OCI-LY1 (cell line): ENCODE data around the gene EMID1.

Experiments
- EZH2 ChIP-seq: fragments of 200-600 bp; sonication (generic), shearing (Covaris generic); IDR thresholded peaks from 2 replicates; pipeline ENCODE4 v1.8.0; 2017; ENCODE audit warnings: borderline replicate concordance, mixed run types, mild to moderate bottlenecking, antibody characterized with exemption, low read length, moderate library complexity, mixed read lengths
- TF ChIP-seq, protein P1 (sequence below): fragments of 200-600 bp; sonication (generic), shearing (Covaris generic); IDR thresholded peaks from 2 replicates; pipeline ENCODE4 v1.5.1; 2017; ENCODE audit warnings: mild to moderate bottlenecking, antibody characterized with exemption, low read length, moderate library complexity, mixed read lengths

DNA sequence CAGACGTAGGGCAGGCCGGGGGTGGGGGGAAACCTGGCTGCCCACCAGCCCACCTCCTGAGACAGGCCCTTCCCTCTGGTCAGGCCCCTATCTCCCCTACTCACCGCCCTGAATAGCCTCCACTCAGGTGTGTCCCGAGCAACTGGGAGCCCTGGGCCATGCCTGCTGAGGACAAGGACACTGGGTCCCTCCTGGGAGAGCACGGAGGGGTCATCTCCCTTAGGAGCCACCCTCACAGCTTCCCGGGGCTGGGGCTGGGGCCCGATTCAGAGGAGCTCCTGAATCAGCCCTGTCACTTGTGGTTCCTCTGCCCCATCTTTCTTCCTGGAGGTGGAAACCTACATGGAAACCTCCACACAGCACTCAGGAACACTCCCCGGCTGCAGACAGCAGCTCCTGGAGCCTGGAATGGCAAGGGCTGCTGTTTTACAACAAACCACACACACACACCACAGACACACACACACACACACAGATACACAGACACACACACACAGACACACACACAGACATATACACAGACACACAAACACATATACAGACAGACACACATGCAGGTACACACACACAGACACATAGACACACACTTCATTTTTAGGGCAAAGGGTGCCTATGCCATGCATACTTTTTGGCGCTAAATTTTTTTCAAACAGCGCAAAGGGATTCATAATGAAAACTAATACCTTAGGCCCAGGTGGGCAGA is 9.6 kb upstream of the EMID1 start:
- TF ChIP-seq, protein P1, sequence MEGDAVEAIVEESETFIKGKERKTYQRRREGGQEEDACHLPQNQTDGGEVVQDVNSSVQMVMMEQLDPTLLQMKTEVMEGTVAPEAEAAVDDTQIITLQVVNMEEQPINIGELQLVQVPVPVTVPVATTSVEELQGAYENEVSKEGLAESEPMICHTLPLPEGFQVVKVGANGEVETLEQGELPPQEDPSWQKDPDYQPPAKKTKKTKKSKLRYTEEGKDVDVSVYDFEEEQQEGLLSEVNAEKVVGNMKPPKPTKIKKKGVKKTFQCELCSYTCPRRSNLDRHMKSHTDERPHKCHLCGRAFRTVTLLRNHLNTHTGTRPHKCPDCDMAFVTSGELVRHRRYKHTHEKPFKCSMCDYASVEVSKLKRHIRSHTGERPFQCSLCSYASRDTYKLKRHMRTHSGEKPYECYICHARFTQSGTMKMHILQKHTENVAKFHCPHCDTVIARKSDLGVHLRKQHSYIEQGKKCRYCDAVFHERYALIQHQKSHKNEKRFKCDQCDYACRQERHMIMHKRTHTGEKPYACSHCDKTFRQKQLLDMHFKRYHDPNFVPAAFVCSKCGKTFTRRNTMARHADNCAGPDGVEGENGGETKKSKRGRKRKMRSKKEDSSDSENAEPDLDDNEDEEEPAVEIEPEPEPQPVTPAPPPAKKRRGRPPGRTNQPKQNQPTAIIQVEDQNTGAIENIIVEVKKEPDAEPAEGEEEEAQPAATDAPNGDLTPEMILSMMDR, result no peak
- TF ChIP-seq EZH2, result no peak
